Activated CD4-positive, alpha-beta memory T cell treated with anti-CD3 and anti-CD28 coated beads for 36 hours (primary cell): ENCODE data around the gene LRIG1. TPM values are rescaled to one million over a fixed set of nuclear protein-coding genes. Genes with fewer than 3 reads are reported as not detected.

Source experiments
- CTCF ChIA-PET: fragments of 350-600 bp; sonication (Branson Sonifier 250); formaldehyde crosslinking; loops from one replicate; lab custom pipeline; 2021; ENCODE audit warnings: antibody characterized with exemption, inconsistent platforms; lab: Charles Lee
- POLR2A ChIA-PET: fragments of 350-600 bp; sonication (Branson Sonifier 250); formaldehyde crosslinking; loops from one replicate; lab custom pipeline; 2021; ENCODE audit warnings: antibody characterized with exemption; lab: Charles Lee
- DNase-seq: peaks from one replicate; pipeline ENCODE4 v3.0.0-alpha.2; 2020
- H3K27ac Mint-ChIP-seq: one replicate; pipeline ENCODE4 v1.8.0; 2021; ENCODE audit warnings: mixed read lengths
- H3K27me3 Mint-ChIP-seq: one replicate; pipeline ENCODE4 v1.8.0; 2021; ENCODE audit warnings: mixed read lengths
- H3K36me3 Mint-ChIP-seq: one replicate; pipeline ENCODE4 v1.8.0; 2021; ENCODE audit warnings: mixed read lengths
- H3K4me1 Mint-ChIP-seq: one replicate; pipeline ENCODE4 v1.8.0; 2021; ENCODE audit warnings: low read depth, mixed read lengths
- H3K4me3 Mint-ChIP-seq: one replicate; pipeline ENCODE4 v1.8.0; 2021; ENCODE audit warnings: mild to moderate bottlenecking, mixed read lengths
- H3K9me3 Mint-ChIP-seq: one replicate; pipeline ENCODE4 v1.8.0; 2021; ENCODE audit warnings: mixed read lengths
- intact Hi-C: fragments of 100-400 bp; cut with micrococcal nuclease; formaldehyde crosslinking; loops from one replicate; pipeline ENCODE4 v1.15.1; 2023
- total RNA-seq, 2 experiments: library from RNA; stranded (reverse); gene quantifications; one replicate each; pipeline ENCODE4 v1.2.3, GENCODE V29; 2021

Gene LRIG1
- total RNA-seq, 2 experiments from 2014 or later = 35.3 to 40.4 TPM

GRCh38 chr3:66370179-66370578 is 130.6 kb downstream of the LRIG1 start:
- no peaks in the 10 kb centered on the region for H3K9me3 Mint-ChIP-seq
- no peaks in the 10 kb centered on the region for H3K4me1 Mint-ChIP-seq
- no peaks in the 10 kb centered on the region for H3K27me3 Mint-ChIP-seq
- no peak for DNase-seq
- ChIA-PET POLR2A (no interaction called here), CTCF (no interaction called here)
- peaks cover 6% of the 10 kb centered on the region for H3K36me3 Mint-ChIP-seq
- H3K27ac Mint-ChIP-seq = no peak overlapping the region
- intact Hi-C loops = no loop called here
- no peak overlapping the region for H3K4me3 Mint-ChIP-seq

- Mint-ChIP-seq H3K9me3 (no peaks in the 10 kb centered on the region), H3K27ac (no peak overlapping the region), H3K36me3 (peaks cover 8% of the 10 kb centered on the region), H3K4me3 (no peak overlapping the region), H3K4me1 (no peaks in the 10 kb centered on the region), H3K27me3 (no peaks in the 10 kb centered on the region)
- DNase-seq = no peak
- intact Hi-C loops = no loop called here
- ChIA-PET POLR2A (no interaction called here), CTCF (interaction anchor here (0.6 to 1.0 kb wide), 3 partner anchors 10 to 938 kb away, joined by 3 to 4 read pairs (median 3); no protein-coding TSS in a partner anchor)
Measured at GRCh38 chr3:66367979-66368378, 132.8 kb downstream of the LRIG1 start.

DNA sequence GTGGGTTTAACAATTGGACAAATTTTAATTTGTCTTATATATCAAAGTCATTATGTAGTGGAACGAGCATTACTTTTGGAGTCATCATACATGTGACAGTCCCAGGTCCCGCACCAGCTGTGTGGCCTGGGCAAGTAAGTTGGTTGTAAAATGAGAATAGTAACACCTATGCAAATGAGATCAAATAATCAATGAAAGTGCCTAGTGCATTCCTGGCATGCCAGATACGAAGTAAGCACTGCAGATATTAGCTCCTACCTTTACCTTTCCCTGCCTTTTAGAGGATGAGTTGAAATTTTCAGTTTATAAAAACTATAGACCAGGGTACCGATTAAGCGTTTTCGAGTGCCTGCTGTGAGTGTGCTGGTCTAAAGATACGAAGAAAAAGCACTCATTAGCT is 134.1 kb downstream of the LRIG1 start:
- H3K4me3 Mint-ChIP-seq = no peak overlapping the region
- no peaks in the 10 kb centered on the region for H3K27me3 Mint-ChIP-seq

DNA sequence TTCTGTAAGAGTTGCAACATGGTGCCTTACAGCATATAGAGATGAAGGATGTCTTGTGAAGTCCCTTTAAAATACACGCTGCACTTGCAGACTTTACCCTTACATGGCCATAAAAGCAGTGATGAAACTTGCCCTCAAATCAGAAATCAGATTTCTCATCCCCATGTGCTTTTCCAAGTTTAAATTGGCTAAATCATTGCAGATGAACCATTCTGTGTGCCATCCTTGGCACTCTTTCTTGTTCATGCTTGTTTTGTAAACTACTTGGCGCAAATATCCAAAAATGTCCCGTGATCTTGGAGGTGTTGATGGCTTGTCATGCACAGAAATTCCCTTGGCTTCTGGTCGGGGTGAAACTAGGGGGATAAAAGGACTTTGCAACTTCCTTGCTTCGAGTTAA is 135.7 kb downstream of the LRIG1 start:
- H3K27ac Mint-ChIP-seq = no peak overlapping the region
- POLR2A ChIA-PET = no interaction called here
- H3K36me3 Mint-ChIP-seq = peaks cover 5% of the 10 kb centered on the region
- H3K9me3 Mint-ChIP-seq = no peaks in the 10 kb centered on the region
- DNase-seq = no peak
- no peaks in the 10 kb centered on the region for H3K4me1 Mint-ChIP-seq
- no peak overlapping the region for H3K4me3 Mint-ChIP-seq
- CTCF ChIA-PET = interaction anchor here (3.0 kb wide), 1 partner anchor 13 kb away, joined by 15 read pairs; no protein-coding TSS in a partner anchor
- intact Hi-C loops = no loop called here
- H3K27me3 Mint-ChIP-seq = no peaks in the 10 kb centered on the region

More for the DNA sequence above, 134.1 kb downstream of the LRIG1 start:
- no peak overlapping the region for H3K27ac Mint-ChIP-seq
- ChIA-PET POLR2A (no interaction called here), CTCF (interaction anchor here (1.3 kb wide), 1 partner anchor 11 kb away, joined by 5 read pairs; no protein-coding TSS in a partner anchor)
- no peak for DNase-seq
- H3K9me3 Mint-ChIP-seq = no peaks in the 10 kb centered on the region
- H3K4me1 Mint-ChIP-seq = no peaks in the 10 kb centered on the region
- H3K36me3 Mint-ChIP-seq = peaks cover 8% of the 10 kb centered on the region
- intact Hi-C loops = no loop called here

GRCh38 chr3:66363148-66363547 is 137.7 kb downstream of the LRIG1 start:
- POLR2A ChIA-PET = no interaction called here
- H3K27ac Mint-ChIP-seq = no peak overlapping the region

GRCh38 chr3:66362541-66362941 is 138.3 kb downstream of the LRIG1 start:
- H3K27me3 Mint-ChIP-seq = no peaks in the 10 kb centered on the region
- no peak overlapping the region for H3K27ac Mint-ChIP-seq
- H3K9me3 Mint-ChIP-seq = no peaks in the 10 kb centered on the region
- no peaks in the 10 kb centered on the region for H3K4me1 Mint-ChIP-seq
- intact Hi-C loops = no loop called here
- H3K36me3 Mint-ChIP-seq = peaks cover 3% of the 10 kb centered on the region
- POLR2A ChIA-PET = no interaction called here
- H3K4me3 Mint-ChIP-seq = no peak overlapping the region
- no peak for DNase-seq
- CTCF ChIA-PET = interaction anchor here (3.0 kb wide), 1 partner anchor 16 kb away, joined by 15 read pairs; no protein-coding TSS in a partner anchor

More at GRCh38 chr3:66363148-66363547, 137.7 kb downstream of the LRIG1 start:
- intact Hi-C loops = no loop called here
- H3K4me1 Mint-ChIP-seq = no peaks in the 10 kb centered on the region
- peaks cover 3% of the 10 kb centered on the region for H3K36me3 Mint-ChIP-seq
- CTCF ChIA-PET = interaction anchor here (3.0 kb wide), 1 partner anchor 15 kb away, joined by 15 read pairs; no protein-coding TSS in a partner anchor
- H3K27me3 Mint-ChIP-seq = no peaks in the 10 kb centered on the region
- H3K9me3 Mint-ChIP-seq = no peaks in the 10 kb centered on the region
- H3K4me3 Mint-ChIP-seq = no peak overlapping the region
- no peak for DNase-seq

GRCh38 chr3:66361356-66361755 is 139.5 kb downstream of the LRIG1 start:
- no peaks in the 10 kb centered on the region for H3K27me3 Mint-ChIP-seq
- peaks cover 3% of the 10 kb centered on the region for H3K36me3 Mint-ChIP-seq
- H3K4me3 Mint-ChIP-seq = no peak overlapping the region
- POLR2A ChIA-PET = no interaction called here
- CTCF ChIA-PET = no interaction called here
- H3K27ac Mint-ChIP-seq = no peak overlapping the region
- H3K4me1 Mint-ChIP-seq = no peaks in the 10 kb centered on the region
- intact Hi-C loops = no loop called here
- no peaks in the 10 kb centered on the region for H3K9me3 Mint-ChIP-seq
- DNase-seq = no peak

DNA sequence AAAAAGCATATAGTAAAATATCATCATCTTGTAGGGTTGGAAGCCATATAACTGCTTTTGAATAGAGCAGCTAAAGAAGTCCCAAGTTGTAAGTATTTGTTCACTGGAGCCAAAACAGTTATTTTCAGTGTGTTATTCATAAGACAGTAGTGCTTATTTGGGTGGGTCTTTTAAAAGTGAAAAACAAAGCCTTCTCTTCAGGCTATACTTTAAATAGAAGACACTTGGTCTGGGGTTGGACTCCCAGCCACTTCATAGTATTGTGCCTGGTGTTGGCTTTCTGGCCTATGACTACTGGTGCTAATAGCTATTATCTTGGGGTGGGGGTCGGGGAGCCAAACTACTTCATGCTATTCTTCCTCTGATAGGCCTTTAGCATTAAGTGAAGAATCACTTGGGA is 144.8 kb downstream of the LRIG1 start:
- POLR2A ChIA-PET = no interaction called here
- intact Hi-C loops = no loop called here
- CTCF ChIA-PET = interaction anchor here (0.9 to 3.4 kb wide), 3 partner anchors 22 to 467 kb away, joined by 3 to 26 read pairs (median 5); no protein-coding TSS in a partner anchor

DNA sequence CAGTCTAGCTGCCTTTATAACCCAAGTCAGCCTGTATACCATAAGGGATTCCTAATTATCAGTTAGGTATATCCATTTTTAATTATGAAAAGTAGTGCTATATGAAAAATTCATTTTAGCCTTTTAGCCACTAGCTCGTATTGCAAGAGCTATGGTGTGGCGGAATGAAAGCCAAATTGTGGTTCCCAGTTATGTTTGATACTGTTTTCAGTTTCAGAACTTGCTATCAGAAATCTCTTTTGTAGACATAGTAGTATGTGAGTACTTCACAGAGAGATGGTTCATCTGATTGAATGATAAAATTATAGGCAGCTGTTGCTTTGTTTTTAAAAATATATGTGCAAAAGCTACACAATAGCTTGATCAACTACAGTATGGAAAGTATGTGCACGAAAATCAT is 145.4 kb downstream of the LRIG1 start:
- H3K9me3 Mint-ChIP-seq = no peaks in the 10 kb centered on the region
- H3K4me3 Mint-ChIP-seq = no peak overlapping the region
- intact Hi-C loops = no loop called here
- POLR2A ChIA-PET = no interaction called here
- H3K27me3 Mint-ChIP-seq = no peaks in the 10 kb centered on the region
- CTCF ChIA-PET = interaction anchor here (2.0 to 3.4 kb wide), 2 partner anchors 23 to 467 kb away, joined by 5 to 26 read pairs; no protein-coding TSS in a partner anchor
- no peak overlapping the region for H3K27ac Mint-ChIP-seq
- no peak for DNase-seq
- peaks cover 10% of the 10 kb centered on the region for H3K4me1 Mint-ChIP-seq
- H3K36me3 Mint-ChIP-seq = peaks cover 4% of the 10 kb centered on the region

More for the DNA sequence above, 144.8 kb downstream of the LRIG1 start:
- Mint-ChIP-seq H3K4me1 (peaks cover 10% of the 10 kb centered on the region), H3K36me3 (peaks cover 2% of the 10 kb centered on the region), H3K9me3 (no peaks in the 10 kb centered on the region), H3K27ac (no peak overlapping the region), H3K4me3 (no peak overlapping the region), H3K27me3 (no peaks in the 10 kb centered on the region)
- DNase-seq = no peak

- peaks cover 10% of the 10 kb centered on the region for H3K4me1 Mint-ChIP-seq
- no peaks in the 10 kb centered on the region for H3K27me3 Mint-ChIP-seq
- DNase-seq = no peak
- H3K9me3 Mint-ChIP-seq = no peaks in the 10 kb centered on the region
- intact Hi-C loops = no loop called here
- peaks cover 7% of the 10 kb centered on the region for H3K36me3 Mint-ChIP-seq
- no peak overlapping the region for H3K27ac Mint-ChIP-seq
- ChIA-PET POLR2A (no interaction called here), CTCF (interaction anchor here (0.6 to 3.4 kb wide), 4 partner anchors 21 to 1472 kb away, joined by 3 to 26 read pairs (median 4); no protein-coding TSS in a partner anchor)
- H3K4me3 Mint-ChIP-seq = no peak overlapping the region
Measured at GRCh38 chr3:66354001-66354400, 146.8 kb downstream of the LRIG1 start.

GRCh38 chr3:66353530-66353929 is 147.3 kb downstream of the LRIG1 start:
- peaks cover 7% of the 10 kb centered on the region for H3K36me3 Mint-ChIP-seq
- DNase-seq = no peak
- H3K27ac Mint-ChIP-seq = no peak overlapping the region
- ChIA-PET CTCF (interaction anchor here (0.6 to 3.4 kb wide), 3 partner anchors 24 to 1472 kb away, joined by 3 to 26 read pairs (median 3); no protein-coding TSS in a partner anchor), POLR2A (no interaction called here)
- no peaks in the 10 kb centered on the region for H3K9me3 Mint-ChIP-seq
- intact Hi-C loops = no loop called here
- no peaks in the 10 kb centered on the region for H3K27me3 Mint-ChIP-seq
- H3K4me3 Mint-ChIP-seq = no peak overlapping the region
- peaks cover 10% of the 10 kb centered on the region for H3K4me1 Mint-ChIP-seq

DNA sequence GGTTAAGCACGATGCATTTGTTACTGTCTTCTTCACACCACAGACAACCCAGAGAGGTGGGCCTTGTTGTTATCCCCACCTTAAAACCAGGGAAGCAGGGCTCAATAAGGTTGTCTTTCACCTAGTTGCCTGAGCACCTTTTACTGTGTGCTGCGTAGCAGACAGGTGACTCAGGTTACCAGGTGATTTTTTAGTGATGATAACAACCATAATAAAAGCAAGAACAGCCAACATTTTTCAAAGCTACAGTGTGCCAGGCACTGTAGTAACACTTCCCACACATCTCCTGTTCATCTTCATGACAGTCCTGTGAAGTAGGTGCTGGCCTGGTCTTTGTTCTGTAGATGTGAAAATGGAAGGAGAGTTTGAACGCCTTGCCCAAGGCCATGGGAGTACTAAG is 147.8 kb downstream of the LRIG1 start:
- POLR2A ChIA-PET = no interaction called here
- Mint-ChIP-seq H3K4me3 (no peak overlapping the region), H3K27ac (no peak overlapping the region), H3K27me3 (no peaks in the 10 kb centered on the region), H3K4me1 (peaks cover 10% of the 10 kb centered on the region), H3K9me3 (no peaks in the 10 kb centered on the region), H3K36me3 (peaks cover 10% of the 10 kb centered on the region)
- CTCF ChIA-PET = no interaction called here
- intact Hi-C loops = no loop called here
- no peak for DNase-seq

- peaks cover 26% of the 10 kb centered on the region for H3K36me3 Mint-ChIP-seq
- no peak for DNase-seq
- H3K4me1 Mint-ChIP-seq = peaks cover 6% of the 10 kb centered on the region
- ChIA-PET CTCF (no interaction called here), POLR2A (no interaction called here)
- no peak overlapping the region for H3K4me3 Mint-ChIP-seq
- intact Hi-C loops = no loop called here
- H3K27ac Mint-ChIP-seq = no peak overlapping the region
- H3K27me3 Mint-ChIP-seq = no peaks in the 10 kb centered on the region
- no peaks in the 10 kb centered on the region for H3K9me3 Mint-ChIP-seq
Measured at GRCh38 chr3:66350601-66351000, 150.2 kb downstream of the LRIG1 start.
